ENCODE measurements around the gene SLC12A9.

Gene SLC12A9

GRCh38 chr7:100886142-100886935 is 33.8 kb downstream of the SLC12A9 start:
- peak overlapping the region; percentile 92 for H3K4me3 ChIP-seq (ENCODE audit: low read depth, low read length)
- peak; percentile 40 for DNase-seq (ENCODE audit: low read depth)
- TF ChIP-seq CTCF (IDR thresholded peaks at IDR 0.05; ENCODE audit: low read depth, low read length): no peak
- TF ChIP-seq POLR2A (IDR thresholded peaks at IDR 0.05; ENCODE audit: extremely low read depth, insufficient read length): no peak
- TF ChIP-seq, protein P1, sequence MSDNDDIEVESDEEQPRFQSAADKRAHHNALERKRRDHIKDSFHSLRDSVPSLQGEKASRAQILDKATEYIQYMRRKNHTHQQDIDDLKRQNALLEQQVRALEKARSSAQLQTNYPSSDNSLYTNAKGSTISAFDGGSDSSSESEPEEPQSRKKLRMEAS (IDR thresholded peaks at IDR 0.05; ENCODE audit: low read depth, low read length): no peak
- no peak for TF ChIP-seq MYC (IDR thresholded peaks at IDR 0.05; ENCODE audit: low read depth, low read length)

GRCh38 chr7:100886936-100887515 is 34.5 kb downstream of the SLC12A9 start:
- no peak for DNase-seq (ENCODE audit: low read depth)
- TF ChIP-seq CTCF (IDR thresholded peaks at IDR 0.05; ENCODE audit: low read depth, low read length) (no peak), MYC (IDR thresholded peaks at IDR 0.05; ENCODE audit: low read depth, low read length) (no peak), POLR2A (IDR thresholded peaks at IDR 0.05; ENCODE audit: extremely low read depth, insufficient read length) (no peak)
- TF ChIP-seq, protein P1 (IDR thresholded peaks at IDR 0.05; ENCODE audit: low read depth, low read length): no peak
- peak overlapping the region; percentile 92 for H3K4me3 ChIP-seq (ENCODE audit: low read depth, low read length)

- TF ChIP-seq POLR2A (IDR thresholded peaks at IDR 0.05; ENCODE audit: extremely low read depth, insufficient read length) (peak; percentile 50), MYC (IDR thresholded peaks at IDR 0.05; ENCODE audit: low read depth, low read length) (peak; percentile 94), CTCF (IDR thresholded peaks at IDR 0.05; ENCODE audit: low read depth, low read length) (no peak)
- TF ChIP-seq, protein P1 (IDR thresholded peaks at IDR 0.05; ENCODE audit: low read depth, low read length): peak; percentile 94
- peak overlapping the region; percentile 92 for H3K4me3 ChIP-seq (ENCODE audit: low read depth, low read length)
- peak; percentile 98 for DNase-seq (ENCODE audit: low read depth)
Observed at GRCh38 chr7:100887516-100888290, 35.2 kb downstream of the SLC12A9 start.

GRCh38 chr7:100888291-100888987 is 35.9 kb downstream of the SLC12A9 start:
- TF ChIP-seq POLR2A (IDR thresholded peaks at IDR 0.05; ENCODE audit: extremely low read depth, insufficient read length) (peak; percentile 9), CTCF (IDR thresholded peaks at IDR 0.05; ENCODE audit: low read depth, low read length) (no peak), MYC (IDR thresholded peaks at IDR 0.05; ENCODE audit: low read depth, low read length) (0 out of 2 replicates have a peak, but pooled peaks have one; percentile 7)
- TF ChIP-seq, protein P1 (IDR thresholded peaks at IDR 0.05; ENCODE audit: low read depth, low read length): no peak
- H3K4me3 ChIP-seq (ENCODE audit: low read depth, low read length): peak overlapping the region; percentile 92
- DNase-seq (ENCODE audit: low read depth): peak; percentile 58
